Endothelial cell of umbilical vein (primary cell): ENCODE data around the gene MITF. TPM values are rescaled to one million over a fixed set of nuclear protein-coding genes. Genes with fewer than 3 reads are reported as not detected.

Source experiments
- BruUV-seq: library from RNA; stranded (reverse); fragments of 400-500 nt; replicated peaks from 2 replicates; lab custom pipeline; 2021; lab: Mats Ljungman, UMichigan
- CTCF ChIA-PET: fragments of 300-600, 350-600 bp; sonication (Branson Sonifier 250); formaldehyde crosslinking; loops from one replicate; lab custom pipeline; 2021; ENCODE audit warnings: antibody characterized with exemption, inconsistent platforms; lab: Charles Lee
- POLR2A ChIA-PET: fragments of 300-600, 350-600 bp; sonication (Branson Sonifier 250); formaldehyde crosslinking; loops from one replicate; lab custom pipeline; 2021; ENCODE audit warnings: antibody characterized with exemption, inconsistent platforms; lab: Charles Lee
- DNase-seq: peaks from one replicate; pipeline ENCODE4 v3.0.0-alpha.2; 2011; ENCODE audit warnings: low read depth, low spot score
- FAIRE-seq: peaks from 2 replicates; lab custom pipeline; 2011; peaks lifted over from hg19 to GRCh38; lab: Jason Lieb, UNC
- H2AFZ ChIP-seq: 2 replicates; pipeline ENCODE4 v1.6.0; 2012; ENCODE audit warnings: low read depth, low read length, control low read depth, inconsistent platforms
- H3K27ac ChIP-seq: 2 replicates; pipeline ENCODE4 v1.5.1; 2011; ENCODE audit warnings: low read depth, mild to moderate bottlenecking, control low read depth, low read length, moderate library complexity; ENCODE audit not compliant: insufficient read depth
- H3K27me3 ChIP-seq, 2 experiments: 2 replicates each; pipeline versions ENCODE4 v1.6.0 to v1.6.1; 2011; ENCODE audit warnings: low read length in 2 of 2, mixed read lengths in 1 of 2; ENCODE audit not compliant: control insufficient read depth in 2 of 2, insufficient read depth in 2 of 2
- H3K36me3 ChIP-seq, 2 experiments: 2 replicates in 1 of 2; 3 replicates in 1 of 2; pipeline ENCODE4 v1.5.1; 2011; ENCODE audit warnings: low read length in 2 of 2, mild to moderate bottlenecking in 1 of 2, moderate library complexity in 1 of 2; ENCODE audit not compliant: control insufficient read depth in 2 of 2, insufficient read depth in 2 of 2; ENCODE audit errors: extremely low read depth in 1 of 2
- H3K4me1 ChIP-seq: 3 replicates; pipeline ENCODE4 v1.5.1; 2011; ENCODE audit warnings: mild to moderate bottlenecking, low read length; ENCODE audit not compliant: control insufficient read depth, insufficient read depth; ENCODE audit errors: extremely low read depth
- H3K4me2 ChIP-seq: 2 replicates; pipeline ENCODE4 v1.6.1; 2011; ENCODE audit warnings: low read length, control low read depth, mixed read lengths; ENCODE audit not compliant: insufficient read depth
- H3K4me3 ChIP-seq, 3 experiments: fragments of 200-600 bp in 1 of 3; sonication (generic), shearing (Covaris generic) in 1 of 3; replicated peaks in 1 of 3; 2 replicates each; pipeline ENCODE4 v1.5.1; 2011 to 2016; ENCODE audit warnings: control low read depth in 3 of 3, low read length in 3 of 3, mild to moderate bottlenecking in 2 of 3, inconsistent platforms in 1 of 3, low read depth in 1 of 3, moderate library complexity in 1 of 3; ENCODE audit not compliant: insufficient read depth in 1 of 3
- H3K79me2 ChIP-seq: 2 replicates; pipeline ENCODE4 v1.6.0; 2012; ENCODE audit warnings: low read length, inconsistent platforms; ENCODE audit not compliant: control insufficient read depth, insufficient read depth
- H3K9ac ChIP-seq: replicated peaks from 2 replicates; pipeline ENCODE3; 2011; ENCODE audit warnings: low read length, control low read depth; ENCODE audit not compliant: insufficient read depth; ENCODE audit errors: extremely low read depth
- H3K9me1 ChIP-seq: replicated peaks from 3 replicates; pipeline ENCODE4 v1.6.0; 2011; ENCODE audit warnings: mild to moderate bottlenecking, low read length; ENCODE audit not compliant: control insufficient read depth, insufficient read depth; ENCODE audit errors: extremely low read depth
- H3K9me3 ChIP-seq: replicated peaks from 2 replicates; pipeline ENCODE4 v1.5.1; 2012; ENCODE audit warnings: low read length, inconsistent platforms; ENCODE audit not compliant: control insufficient read depth, insufficient read depth
- H4K20me1 ChIP-seq: replicated peaks from 2 replicates; pipeline ENCODE3; 2011; ENCODE audit warnings: mild to moderate bottlenecking, low read length; ENCODE audit not compliant: control insufficient read depth, insufficient read depth; ENCODE audit errors: extremely low read depth
- EZH2 ChIP-seq: IDR thresholded peaks from 2 replicates; pipeline ENCODE4 v1.6.1; 2012; ENCODE audit warnings: borderline replicate concordance, low read depth, mild to moderate bottlenecking, moderate library complexity, low read length, inconsistent platforms; ENCODE audit not compliant: severe bottlenecking
- FOS ChIP-seq: IDR thresholded peaks from 2 replicates; pipeline ENCODE4 v1.6.1; 2011; ENCODE audit warnings: mild to moderate bottlenecking, low read length, moderate library complexity, borderline replicate concordance; ENCODE audit not compliant: insufficient read depth
- GATA2 ChIP-seq: IDR thresholded peaks from 2 replicates; pipeline ENCODE4 v1.7.0; 2011; ENCODE audit warnings: low read depth, mild to moderate bottlenecking, moderate library complexity, mixed read lengths, low read length; ENCODE audit not compliant: insufficient read length, insufficient read depth
- JUN ChIP-seq: IDR thresholded peaks from 2 replicates; pipeline ENCODE4 v1.6.1; 2011; ENCODE audit warnings: borderline replicate concordance, low read depth; ENCODE audit not compliant: insufficient read length, insufficient read depth
- MAX ChIP-seq: IDR thresholded peaks from 2 replicates; pipeline ENCODE4 v1.6.1; 2011; ENCODE audit not compliant: insufficient read depth, insufficient read length
- MYC ChIP-seq: IDR thresholded peaks from one replicate; pipeline ENCODE4 v1.6.1; 2011; ENCODE audit warnings: mild to moderate bottlenecking, low read depth, low read length
- POLR2A ChIP-seq: IDR thresholded peaks from 2 replicates; pipeline ENCODE4 v1.6.1; 2012; ENCODE audit warnings: low read depth, mild to moderate bottlenecking, control low read depth, low read length
- POLR2AphosphoS5 ChIP-seq: IDR thresholded peaks from 2 replicates; pipeline ENCODE4 v1.6.1; 2012; ENCODE audit warnings: low read depth, mild to moderate bottlenecking, control low read depth, low read length, moderate library complexity; ENCODE audit not compliant: insufficient read depth
- dilution Hi-C: fragments of 300-500 bp; cut with MboI; formaldehyde crosslinking; loops from one replicate; pipeline ENCODE4 v1.15.0; 2019; ENCODE audit warnings: low sequenced_read_pairs; ENCODE audit not compliant: extremely low pct_ligation_motif_present
- intact Hi-C: fragments of 100-400 bp; cut with micrococcal nuclease; formaldehyde crosslinking; loops from one replicate; pipeline ENCODE4 v1.10.0; 2022
- polyA plus RNA-seq, 4 experiments: library from polyadenylated mRNA; depleted of rRNA in 3 of 4; stranded (reverse) in 3 of 4; unstranded in 1 of 4; fragments of >200 nt; gene quantifications; 2 replicates each; pipeline versions ENCODE4 v1.2.1 to v1.2.3, GENCODE V29; 2011 to 2012; ENCODE audit warnings: missing spikeins in 1 of 4
- total RNA-seq: library from RNA; stranded (reverse); gene quantifications from 2 replicates; pipeline ENCODE4 v1.2.3, GENCODE V29; 2021
- TF ChIP-seq, protein P1 (sequence below), 2 donors: IDR thresholded peaks; 1 replicate in 1 of 2; 2 replicates in 1 of 2; pipeline ENCODE4 v1.5.1; 2011; ENCODE audit warnings: low read length in 2 of 2, mild to moderate bottlenecking in 2 of 2, moderate library complexity in 2 of 2, control low read depth in 1 of 2, inconsistent platforms in 1 of 2, low read depth in 1 of 2; ENCODE audit not compliant: insufficient read depth in 1 of 2; ENCODE audit errors: extremely low read depth in 1 of 2

The MITF gene
- total and polyA plus RNA-seq, 2 donors (not counting 3 experiments of a cell fraction or from before 2014, with no cell fraction given), result 1.6 to 2.5 TPM

DNA sequence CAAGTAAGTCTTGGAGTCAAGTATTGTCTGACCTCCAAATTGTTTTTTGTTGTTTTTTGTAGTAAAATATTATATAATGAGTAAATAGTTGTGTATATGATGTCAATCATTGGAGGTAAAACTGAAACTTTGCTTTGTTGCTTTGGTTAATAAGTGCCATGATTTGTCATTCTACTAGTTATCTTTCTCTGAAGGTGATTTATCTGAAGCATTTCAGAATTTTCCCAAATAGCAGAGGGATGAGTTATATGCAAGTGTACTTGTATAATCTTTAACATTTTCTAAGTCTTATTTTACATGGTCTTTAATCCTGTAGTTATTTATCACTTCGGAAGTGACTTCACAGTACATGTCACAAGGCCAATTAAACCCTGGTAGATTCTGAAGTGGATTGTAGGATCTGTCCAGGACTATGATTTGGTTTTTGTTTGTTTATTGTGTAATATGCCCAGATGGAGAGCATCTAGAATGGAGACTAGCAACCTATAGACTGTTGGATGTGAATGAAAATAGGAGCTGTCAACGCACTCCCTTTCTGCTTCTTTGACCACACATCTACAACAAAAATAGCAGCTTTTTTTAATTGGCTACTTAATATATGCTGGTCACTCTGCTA, 167.2 kb downstream of the MITF start:
- CTCF ChIA-PET, result interaction anchor here (1.3 to 1.5 kb wide), 2 partner anchors 114 to 215 kb away, joined by 3 to 5 read pairs; no protein-coding TSS in a partner anchor
- intact Hi-C loops, result no loop called here
- BruUV-seq, result no TSS peak

More for the DNA sequence above, 167.2 kb downstream of the MITF start:
- Histone ChIP-seq H3K9me3 (no peaks in the 10 kb centered on the region), H3K9me1 (no peaks in the 10 kb centered on the region), H3K27me3 (no peaks in the 10 kb centered on the region), H4K20me1 (no peaks in the 10 kb centered on the region), H3K9ac (no peak overlapping the region), H3K79me2 (no peaks in the 10 kb centered on the region), H3K4me1 (no peaks in the 10 kb centered on the region), H3K4me3 (no peak overlapping the region), H3K4me2 (no peak overlapping the region), H3K27ac (no peak overlapping the region), H3K36me3 (no peaks in the 10 kb centered on the region), H2AFZ (no peak overlapping the region)
- dilution Hi-C loops, result no loop called here
- TF ChIP-seq GATA2 (no peak), MYC (no peak), EZH2 (no peak), MAX (no peak), JUN (no peak), POLR2A (no peak), FOS (no peak), POLR2AphosphoS5 (no peak)
- TF ChIP-seq, protein P1, sequence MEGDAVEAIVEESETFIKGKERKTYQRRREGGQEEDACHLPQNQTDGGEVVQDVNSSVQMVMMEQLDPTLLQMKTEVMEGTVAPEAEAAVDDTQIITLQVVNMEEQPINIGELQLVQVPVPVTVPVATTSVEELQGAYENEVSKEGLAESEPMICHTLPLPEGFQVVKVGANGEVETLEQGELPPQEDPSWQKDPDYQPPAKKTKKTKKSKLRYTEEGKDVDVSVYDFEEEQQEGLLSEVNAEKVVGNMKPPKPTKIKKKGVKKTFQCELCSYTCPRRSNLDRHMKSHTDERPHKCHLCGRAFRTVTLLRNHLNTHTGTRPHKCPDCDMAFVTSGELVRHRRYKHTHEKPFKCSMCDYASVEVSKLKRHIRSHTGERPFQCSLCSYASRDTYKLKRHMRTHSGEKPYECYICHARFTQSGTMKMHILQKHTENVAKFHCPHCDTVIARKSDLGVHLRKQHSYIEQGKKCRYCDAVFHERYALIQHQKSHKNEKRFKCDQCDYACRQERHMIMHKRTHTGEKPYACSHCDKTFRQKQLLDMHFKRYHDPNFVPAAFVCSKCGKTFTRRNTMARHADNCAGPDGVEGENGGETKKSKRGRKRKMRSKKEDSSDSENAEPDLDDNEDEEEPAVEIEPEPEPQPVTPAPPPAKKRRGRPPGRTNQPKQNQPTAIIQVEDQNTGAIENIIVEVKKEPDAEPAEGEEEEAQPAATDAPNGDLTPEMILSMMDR (IDR thresholded peaks at IDR 0.05; ENCODE audit: extremely low read depth in 1 of 2, insufficient read depth in 1 of 2, low read depth in 1 of 2, low read length in 2 of 2), result no peak
- POLR2A ChIA-PET, result no interaction called here
- FAIRE-seq (no peak), DNase-seq (no peak)
